Esophagus muscularis mucosa (tissue), 3 donors: Measurements from ENCODE around the gene MYOF.

ENCODE experiments used
- EP300 ChIP-seq: sonication (generic); formaldehyde crosslinking; IDR thresholded peaks from one replicate; pipeline ENCODE4 v1.6.1; 2017; ENCODE audit warnings: antibody characterized with exemption
- TF ChIP-seq, protein P1 (sequence below), 3 experiments: fragments of 200-600 bp in 2 of 3; fragments of 450-650 bp in 1 of 3; sonication (generic) in 2 of 3; IDR thresholded peaks; one replicate each; pipeline ENCODE4 v1.5.1; 2017 to 2019; ENCODE audit warnings: antibody characterized with exemption in 3 of 3, mild to moderate bottlenecking in 2 of 3, moderate library complexity in 1 of 3

DNA sequence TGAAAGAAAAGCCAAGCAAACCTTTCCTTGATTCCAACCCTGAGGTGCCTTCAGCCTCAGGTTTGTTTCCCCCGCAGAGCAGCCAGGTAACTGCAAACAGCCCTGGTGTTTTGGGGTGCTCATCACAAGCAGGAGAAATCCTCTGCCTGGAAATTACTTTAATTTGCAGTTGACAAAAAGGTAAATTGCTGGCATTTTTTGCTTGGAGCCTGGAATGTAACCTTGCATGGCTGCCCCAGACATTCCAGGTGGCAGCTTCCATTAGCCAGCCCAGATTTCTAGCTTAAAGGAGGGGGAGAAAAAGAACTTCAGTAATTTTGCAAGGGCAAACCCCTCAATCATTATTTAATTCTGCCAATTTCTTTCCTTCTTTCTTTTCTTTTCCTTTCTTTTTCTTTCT lies 194.4 kb downstream of the MYOF start:
- TF ChIP-seq, protein P1, sequence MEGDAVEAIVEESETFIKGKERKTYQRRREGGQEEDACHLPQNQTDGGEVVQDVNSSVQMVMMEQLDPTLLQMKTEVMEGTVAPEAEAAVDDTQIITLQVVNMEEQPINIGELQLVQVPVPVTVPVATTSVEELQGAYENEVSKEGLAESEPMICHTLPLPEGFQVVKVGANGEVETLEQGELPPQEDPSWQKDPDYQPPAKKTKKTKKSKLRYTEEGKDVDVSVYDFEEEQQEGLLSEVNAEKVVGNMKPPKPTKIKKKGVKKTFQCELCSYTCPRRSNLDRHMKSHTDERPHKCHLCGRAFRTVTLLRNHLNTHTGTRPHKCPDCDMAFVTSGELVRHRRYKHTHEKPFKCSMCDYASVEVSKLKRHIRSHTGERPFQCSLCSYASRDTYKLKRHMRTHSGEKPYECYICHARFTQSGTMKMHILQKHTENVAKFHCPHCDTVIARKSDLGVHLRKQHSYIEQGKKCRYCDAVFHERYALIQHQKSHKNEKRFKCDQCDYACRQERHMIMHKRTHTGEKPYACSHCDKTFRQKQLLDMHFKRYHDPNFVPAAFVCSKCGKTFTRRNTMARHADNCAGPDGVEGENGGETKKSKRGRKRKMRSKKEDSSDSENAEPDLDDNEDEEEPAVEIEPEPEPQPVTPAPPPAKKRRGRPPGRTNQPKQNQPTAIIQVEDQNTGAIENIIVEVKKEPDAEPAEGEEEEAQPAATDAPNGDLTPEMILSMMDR (IDR thresholded peaks at IDR 0.05), result no peak
- no peak for TF ChIP-seq EP300
